ENCODE data around the gene TOR1A. TPM values are rescaled to one million over a fixed set of nuclear protein-coding genes. Genes with fewer than 3 reads are reported as not detected.
"Not testable (repeated sequence)": the region's sequence is repeated elsewhere in the genome, so short reads cannot be mapped to it uniquely, and the experiment has no call there.

TOR1A gene
- total RNA-seq, 3 donors from 2014 or later: 42.4 to 49.3 (median 45.2) TPM

GRCh38 chr9:129796029-129796428 is 27.9 kb downstream of the TOR1A start:
- not testable (repeated sequence) for H3K36me3 Mint-ChIP-seq (ENCODE audit: insufficient read depth); DNase-seq; ATAC-seq; H3K9me3 Mint-ChIP-seq; H3K4me1 Mint-ChIP-seq (ENCODE audit: low read depth); H3K4me3 Mint-ChIP-seq; H3K27me3 Mint-ChIP-seq (ENCODE audit: low read depth)

GRCh38 chr9:129794549-129794948 is 29.4 kb downstream of the TOR1A start:
- no peaks in the 10 kb centered on the region for H3K36me3 Mint-ChIP-seq (ENCODE audit: insufficient read depth)
- ATAC-seq (no peak), DNase-seq (no peak)
- H3K27me3 Mint-ChIP-seq (ENCODE audit: low read depth): no peaks in the 10 kb centered on the region
- H3K9me3 Mint-ChIP-seq: no peaks in the 10 kb centered on the region
- H3K4me3 Mint-ChIP-seq: no peak overlapping the region
- peaks cover 4% of the 10 kb centered on the region for H3K4me1 Mint-ChIP-seq (ENCODE audit: low read depth)

GRCh38 chr9:129786481-129786880 is 37.5 kb downstream of the TOR1A start:
- DNase-seq (no peak), ATAC-seq (no peak)
- Mint-ChIP-seq H3K36me3 (ENCODE audit: insufficient read depth) (no peaks in the 10 kb centered on the region), H3K27me3 (ENCODE audit: low read depth) (peaks cover 4% of the 10 kb centered on the region), H3K4me1 (ENCODE audit: low read depth) (peaks cover 4% of the 10 kb centered on the region), H3K4me3 (no peak overlapping the region), H3K9me3 (no peaks in the 10 kb centered on the region)

- Mint-ChIP-seq H3K27me3 (ENCODE audit: low read depth) (peaks cover 4% of the 10 kb centered on the region), H3K36me3 (ENCODE audit: insufficient read depth) (no peaks in the 10 kb centered on the region), H3K4me3 (no peak overlapping the region), H3K9me3 (no peaks in the 10 kb centered on the region), H3K4me1 (ENCODE audit: low read depth) (peaks cover 4% of the 10 kb centered on the region)
- no peak for ATAC-seq
- DNase-seq: no peak
Measured at GRCh38 chr9:129785866-129786265, 38.1 kb downstream of the TOR1A start.

GRCh38 chr9:129784970-129785369 is 39.0 kb downstream of the TOR1A start:
- H3K36me3 Mint-ChIP-seq (ENCODE audit: insufficient read depth); H3K4me3 Mint-ChIP-seq; H3K9me3 Mint-ChIP-seq; H3K4me1 Mint-ChIP-seq (ENCODE audit: low read depth); ATAC-seq; DNase-seq; H3K27me3 Mint-ChIP-seq (ENCODE audit: low read depth): not testable (repeated sequence)

GRCh38 chr9:129783516-129784361 is 40.2 kb downstream of the TOR1A start:
- no peak overlapping the region for H3K4me3 Mint-ChIP-seq
- peak; percentile 71 for DNase-seq
- no peaks in the 10 kb centered on the region for H3K4me1 Mint-ChIP-seq (ENCODE audit: low read depth)
- H3K27me3 Mint-ChIP-seq (ENCODE audit: low read depth): peaks cover 6% of the 10 kb centered on the region
- no peaks in the 10 kb centered on the region for H3K36me3 Mint-ChIP-seq (ENCODE audit: insufficient read depth)
- H3K9me3 Mint-ChIP-seq: no peaks in the 10 kb centered on the region
- ATAC-seq: peak; percentile 96 to 99

GRCh38 chr9:129781981-129782380 is 42.0 kb downstream of the TOR1A start:
- peaks cover 8% of the 10 kb centered on the region for H3K4me1 Mint-ChIP-seq (ENCODE audit: low read depth)
- H3K36me3 Mint-ChIP-seq (ENCODE audit: insufficient read depth): no peaks in the 10 kb centered on the region
- H3K4me3 Mint-ChIP-seq: no peak overlapping the region
- ATAC-seq: no peak
- H3K9me3 Mint-ChIP-seq: no peaks in the 10 kb centered on the region
- peaks cover 12% of the 10 kb centered on the region for H3K27me3 Mint-ChIP-seq (ENCODE audit: low read depth)
- DNase-seq: no peak

GRCh38 chr9:129781131-129781530 is 42.8 kb downstream of the TOR1A start:
- H3K4me3 Mint-ChIP-seq: no peak overlapping the region
- no peaks in the 10 kb centered on the region for H3K36me3 Mint-ChIP-seq (ENCODE audit: insufficient read depth)
- no peaks in the 10 kb centered on the region for H3K9me3 Mint-ChIP-seq
- H3K4me1 Mint-ChIP-seq (ENCODE audit: low read depth): peaks cover 8% of the 10 kb centered on the region
- DNase-seq: no peak
- H3K27me3 Mint-ChIP-seq (ENCODE audit: low read depth): peaks cover 8% of the 10 kb centered on the region
- ATAC-seq: no peak

GRCh38 chr9:129779560-129780190 is 44.3 kb downstream of the TOR1A start:
- H3K9me3 Mint-ChIP-seq: no peaks in the 10 kb centered on the region
- H3K36me3 Mint-ChIP-seq (ENCODE audit: insufficient read depth): no peaks in the 10 kb centered on the region
- ATAC-seq (no peak), DNase-seq (no peak)
- H3K4me1 Mint-ChIP-seq (ENCODE audit: low read depth): peaks cover 8% of the 10 kb centered on the region
- peaks cover 11% of the 10 kb centered on the region for H3K27me3 Mint-ChIP-seq (ENCODE audit: low read depth)
- no peak overlapping the region for H3K4me3 Mint-ChIP-seq

- Mint-ChIP-seq H3K36me3 (ENCODE audit: insufficient read depth) (no peaks in the 10 kb centered on the region), H3K27me3 (ENCODE audit: low read depth) (peaks cover 13% of the 10 kb centered on the region), H3K4me3 (no peak overlapping the region), H3K4me1 (ENCODE audit: low read depth) (peaks cover 8% of the 10 kb centered on the region), H3K9me3 (no peaks in the 10 kb centered on the region)
- ATAC-seq (no peak), DNase-seq (no peak)
Measured at GRCh38 chr9:129778469-129778868, 45.5 kb downstream of the TOR1A start.

GRCh38 chr9:129777769-129778130 is 46.2 kb downstream of the TOR1A start:
- no peaks in the 10 kb centered on the region for H3K36me3 Mint-ChIP-seq (ENCODE audit: insufficient read depth)
- H3K27me3 Mint-ChIP-seq (ENCODE audit: low read depth): peaks cover 13% of the 10 kb centered on the region
- no peaks in the 10 kb centered on the region for H3K9me3 Mint-ChIP-seq
- peak in 1 of 2 donors; percentile 19 for ATAC-seq
- no peak overlapping the region for H3K4me3 Mint-ChIP-seq
- no peak for DNase-seq
- peaks cover 8% of the 10 kb centered on the region for H3K4me1 Mint-ChIP-seq (ENCODE audit: low read depth)

GRCh38 chr9:129776938-129777768 is 46.8 kb downstream of the TOR1A start:
- DNase-seq: no peak
- Mint-ChIP-seq H3K36me3 (ENCODE audit: insufficient read depth) (no peaks in the 10 kb centered on the region), H3K4me1 (ENCODE audit: low read depth) (peaks cover 8% of the 10 kb centered on the region), H3K9me3 (no peaks in the 10 kb centered on the region), H3K4me3 (no peak overlapping the region), H3K27me3 (ENCODE audit: low read depth) (peaks cover 13% of the 10 kb centered on the region)
- ATAC-seq: peak; percentile 66 to 75

GRCh38 chr9:129776566-129776937 is 47.4 kb downstream of the TOR1A start:
- no peak for DNase-seq
- Mint-ChIP-seq H3K9me3 (no peaks in the 10 kb centered on the region), H3K27me3 (ENCODE audit: low read depth) (peaks cover 13% of the 10 kb centered on the region), H3K36me3 (ENCODE audit: insufficient read depth) (no peaks in the 10 kb centered on the region), H3K4me1 (ENCODE audit: low read depth) (peaks cover 8% of the 10 kb centered on the region), H3K4me3 (no peak overlapping the region)
- no peak for ATAC-seq

GRCh38 chr9:129776096-129776495 is 47.8 kb downstream of the TOR1A start:
- H3K9me3 Mint-ChIP-seq; DNase-seq; H3K4me3 Mint-ChIP-seq; H3K4me1 Mint-ChIP-seq (ENCODE audit: low read depth); ATAC-seq; H3K36me3 Mint-ChIP-seq (ENCODE audit: insufficient read depth): not testable (repeated sequence)
- H3K27me3 Mint-ChIP-seq (ENCODE audit: low read depth): peaks cover 13% of the 10 kb centered on the region
